ENCODE results near the gene TMTC1.

DNA sequence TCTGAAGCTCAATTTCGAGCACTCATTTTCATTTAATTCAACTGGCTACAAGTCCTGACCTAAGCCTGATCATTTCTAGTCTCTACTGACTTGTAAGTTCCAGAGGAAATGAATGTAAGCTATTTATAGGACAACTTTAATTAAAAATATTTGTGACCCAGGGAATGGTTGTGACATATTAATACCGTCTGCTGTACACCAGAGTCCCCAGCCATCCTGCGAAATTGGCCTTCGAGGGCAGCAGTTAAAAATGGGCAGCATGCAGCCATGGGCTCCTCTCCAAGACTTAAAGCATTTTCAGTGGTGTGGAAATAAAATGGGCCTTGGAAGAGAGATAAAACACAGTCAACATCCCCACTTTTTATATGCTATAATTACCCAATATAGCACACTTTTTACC lies 255.6 kb downstream of the TMTC1 start:
- no peak for TF ChIP-seq CTCF (IDR thresholded peaks at IDR 0.05; ENCODE audit: low read length)
- no peak for TF ChIP-seq EZH2 (IDR thresholded peaks at IDR 0.05; ENCODE audit: borderline replicate concordance, low read length)

All from OCI-LY1 (cell line).